ENCODE results near the gene ITGA2B. TPM values are rescaled to one million over a fixed set of nuclear protein-coding genes. Genes with fewer than 3 reads are reported as not detected.

Gene ITGA2B
- total and polyA plus RNA-seq, 2 of the 8 experiments (the other 6 are each of a cell fraction or from before 2014, with no cell fraction given): 6.9 to 12.3 TPM

DNA sequence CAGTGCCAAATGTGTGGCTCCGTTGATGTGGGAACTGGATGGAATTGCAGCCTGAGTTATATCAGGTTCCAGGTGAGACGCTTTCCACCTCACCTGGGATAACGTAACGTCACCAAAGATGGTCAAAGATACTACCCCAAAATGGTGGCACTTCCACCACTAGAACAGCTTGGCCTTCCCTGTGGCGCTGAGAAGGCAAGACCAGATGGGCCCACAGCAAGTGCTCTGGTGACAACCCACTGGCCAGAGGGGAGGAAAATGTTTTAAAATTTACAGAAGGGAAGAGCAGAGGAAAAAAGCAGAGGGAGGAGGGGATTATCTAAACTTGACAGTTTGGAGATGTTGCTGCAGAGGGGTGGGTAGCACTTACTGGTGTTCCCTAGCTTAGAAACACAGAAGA is 7.5 kb upstream of the ITGA2B start:
- Histone ChIP-seq H3K4me2 (ENCODE audit: insufficient read depth in 1 of 2, low read depth in 2 of 2, low read length in 2 of 2) (no peak overlapping the region), H2AFZ (ENCODE audit: low read length) (no peak overlapping the region), H2BK5ac (ENCODE audit: low read depth, low read length) (no peak overlapping the region), H3K56ac (replicated peaks; ENCODE audit: insufficient read length, low read depth, low read length) (no peak overlapping the region), H3K4ac (replicated peaks; ENCODE audit: insufficient read length, low read depth, low read length) (no peak overlapping the region), H3K4me3 (ENCODE audit: extremely low read depth in 1 of 4, insufficient read depth in 2 of 4, low read depth in 3 of 4, low read length in 4 of 4) (no peak overlapping the region), H4K91ac (replicated peaks; ENCODE audit: insufficient read length, low read length) (no peak overlapping the region), H3K23ac (ENCODE audit: insufficient read length) (no peak overlapping the region), H4K20me1 (replicated peaks in 1 of 2; ENCODE audit: control insufficient read depth in 1 of 2, insufficient read depth in 2 of 2, low read length in 2 of 2) (peaks cover 0 to 2% of the 10 kb centered on the region in 2 experiments), H3K4me1 (replicated peaks in 1 of 4; ENCODE audit: control insufficient read depth in 3 of 4, insufficient read depth in 4 of 4, low read length in 3 of 4) (no peaks in the 10 kb centered on the region), H3K27ac (ENCODE audit: low read depth, low read length) (no peak overlapping the region), H2BK20ac (ENCODE audit: low read length) (no peak overlapping the region), H2BK120ac (replicated peaks; ENCODE audit: low read depth, low read length) (no peak overlapping the region), H3K36me3 (ENCODE audit: control insufficient read depth in 2 of 4, insufficient read depth in 4 of 4, low read length in 3 of 4) (peaks cover 21 to 38% (median 31%) of the 10 kb centered on the region in 4 experiments; a peak in 7 of 8 replicates), H4K5ac (ENCODE audit: insufficient read length, low read depth, low read length) (no peak overlapping the region), H2BK15ac (ENCODE audit: low read length) (no peak overlapping the region), H3K79me1 (ENCODE audit: low read depth, low read length) (no peaks in the 10 kb centered on the region), H3K18ac (ENCODE audit: extremely low read depth, low read length) (no peak overlapping the region), H3K9me3 (ENCODE audit: insufficient read depth in 2 of 2, low read depth in 1 of 2, low read length in 1 of 2) (no peaks in the 10 kb centered on the region), H3K23me2 (ENCODE audit: low read depth, low read length) (no peaks in the 10 kb centered on the region), H2BK12ac (ENCODE audit: low read depth, low read length) (no peak overlapping the region), H3K79me2 (ENCODE audit: control insufficient read depth in 1 of 2, insufficient read depth in 2 of 2, low read length in 2 of 2) (no peaks in the 10 kb centered on the region), H3K9ac (replicated peaks in 1 of 4; ENCODE audit: extremely low read depth in 1 of 4, low read depth in 3 of 4, low read length in 3 of 4) (no peak overlapping the region), H3K14ac (ENCODE audit: insufficient read length) (no peak overlapping the region), H4K8ac (ENCODE audit: extremely low read depth, insufficient read depth, low read length) (no peak overlapping the region), H3K27me3 (replicated peaks in 1 of 4; ENCODE audit: control insufficient read depth in 3 of 4, extremely low read depth in 1 of 4, insufficient read depth in 3 of 4, low read length in 3 of 4) (no peaks in the 10 kb centered on the region), H2AK5ac (ENCODE audit: low read depth, low read length) (no peak overlapping the region)
- 97% methylated on average over 5 of the region's 5 CpGs; no CpG with 5 or more reads in 1 of the 2 experiments for WGBS, 2 experiments (ENCODE audit: extremely low coverage in 1 of 2, insufficient coverage in 1 of 2, insufficient read length in 1 of 2, insufficient replicate concordance in 2 of 2, low coverage in 1 of 2, low lambda C conversion rate in 2 of 2, missing lambda C conversion rate in 1 of 2)
- peak in 1 of 2 experiments; percentile 10 for DNase-seq (ENCODE audit: low read depth in 1 of 2, low spot score in 2 of 2)
- TF ChIP-seq POLR2A (IDR thresholded peaks at IDR 0.05; ENCODE audit: control extremely low read depth in 1 of 2, low read depth in 2 of 2, low read length in 2 of 2) (0 out of 3 replicates have a peak, but pooled peaks of 1 of the 2 experiments have one; percentile 22), NRF1 (IDR thresholded peaks at IDR 0.05; ENCODE audit: low read depth, low read length) (no peak)
- no peak for FAIRE-seq
- ChIA-PET CTCF (ENCODE audit: partially characterized antibody) (interaction anchor here (0.7 to 2.1 kb wide), 4 partner anchors 21 to 240 kb away, joined by 3 to 8 read pairs (median 4); no protein-coding TSS in a partner anchor), POLR2A (ENCODE audit: partially characterized antibody) (interaction anchor here (1.1 to 1.2 kb wide), 2 partner anchors 18 to 21 kb away, joined by 3 to 4 read pairs; no protein-coding TSS in a partner anchor)
